CD8-positive, alpha-beta memory T cell (primary cell): Measurements from ENCODE around the gene NPAS3. TPM values are rescaled to one million over a fixed set of nuclear protein-coding genes. Genes with fewer than 3 reads are reported as not detected.

Source experiments
- CTCF ChIA-PET: fragments of 350-600 bp; sonication (Branson Sonifier 250); formaldehyde crosslinking; loops from one replicate; lab custom pipeline; 2021; ENCODE audit warnings: antibody characterized with exemption; lab: Charles Lee
- POLR2A ChIA-PET: fragments of 350-600 bp; sonication (Branson Sonifier 250); formaldehyde crosslinking; loops from one replicate; lab custom pipeline; 2021; ENCODE audit warnings: antibody characterized with exemption; lab: Charles Lee
- DNase-seq, 5 donors: peaks; one replicate each; pipeline versions ENCODE4 v3.0.0 to v3.0.0-alpha.2; 2020 to 2022; ENCODE audit warnings: mixed read lengths in 1 of 5
- H3K27ac ChIP-seq: one replicate; pipeline ENCODE4 v1.7.0; 2013; ENCODE audit warnings: low read depth, mild to moderate bottlenecking, low read length, moderate library complexity
- H3K27me3 ChIP-seq: 2 replicates; pipeline ENCODE4 v1.7.0; 2013; ENCODE audit warnings: low read length, mild to moderate bottlenecking; ENCODE audit not compliant: insufficient read depth, poor library complexity, severe bottlenecking
- H3K36me3 ChIP-seq: 2 replicates; pipeline ENCODE4 v1.7.0; 2013; ENCODE audit warnings: mild to moderate bottlenecking, low read length, moderate library complexity; ENCODE audit not compliant: insufficient read depth
- H3K4me1 ChIP-seq: 2 replicates; pipeline ENCODE4 v1.7.0; 2013; ENCODE audit warnings: mild to moderate bottlenecking, low read length, moderate library complexity; ENCODE audit not compliant: insufficient read depth
- H3K4me3 ChIP-seq: 2 replicates; pipeline ENCODE4 v1.7.0; 2013; ENCODE audit warnings: mild to moderate bottlenecking, low read length
- H3K9me3 ChIP-seq: 2 replicates; pipeline ENCODE4 v1.7.0; 2013; ENCODE audit warnings: mild to moderate bottlenecking, low read length
- H3K27ac Mint-ChIP-seq, 8 donors: one replicate each; pipeline ENCODE4 v1.8.0; 2020 to 2021; ENCODE audit warnings: mixed read lengths in 8 of 8, mild to moderate bottlenecking in 6 of 8, inconsistent platforms in 3 of 8, moderate library complexity in 3 of 8
- H3K27me3 Mint-ChIP-seq, 2 donors: one replicate each; pipeline ENCODE4 v1.8.0; 2020 to 2021; ENCODE audit warnings: mixed read lengths in 2 of 2, mild to moderate bottlenecking in 1 of 2, moderate library complexity in 1 of 2
- H3K36me3 Mint-ChIP-seq, 3 donors: one replicate each; pipeline ENCODE4 v1.8.0; 2020 to 2021; ENCODE audit warnings: mixed read lengths in 3 of 3, inconsistent platforms in 1 of 3, mild to moderate bottlenecking in 1 of 3
- H3K4me1 Mint-ChIP-seq, 3 donors: one replicate each; pipeline ENCODE4 v1.8.0; 2020 to 2021; ENCODE audit warnings: mixed read lengths in 3 of 3, inconsistent platforms in 1 of 3, mild to moderate bottlenecking in 1 of 3
- H3K4me3 Mint-ChIP-seq, 7 donors: one replicate each; pipeline ENCODE4 v1.8.0; 2020 to 2021; ENCODE audit warnings: mixed read lengths in 7 of 7, mild to moderate bottlenecking in 6 of 7, moderate library complexity in 4 of 7, inconsistent platforms in 2 of 7
- H3K9me3 Mint-ChIP-seq, 5 donors: one replicate each; pipeline ENCODE4 v1.8.0; 2020 to 2022; ENCODE audit warnings: mixed read lengths in 5 of 5, mild to moderate bottlenecking in 3 of 5, moderate library complexity in 2 of 5, inconsistent platforms in 1 of 5
- polyA plus RNA-seq: library from polyadenylated mRNA; unstranded; fragments of 300-500 nt; fragmentation: Illumina TruSeq; gene quantifications from one replicate; pipeline ENCODE4 v1.2.3, GENCODE V29; 2021
- total RNA-seq, 2 experiments: library from RNA; stranded (reverse); gene quantifications; one replicate each; pipeline ENCODE4 v1.2.3, GENCODE V29; 2021

NPAS3 gene
- total and polyA plus RNA-seq, 3 experiments from 2014 or later, result not detected

DNA sequence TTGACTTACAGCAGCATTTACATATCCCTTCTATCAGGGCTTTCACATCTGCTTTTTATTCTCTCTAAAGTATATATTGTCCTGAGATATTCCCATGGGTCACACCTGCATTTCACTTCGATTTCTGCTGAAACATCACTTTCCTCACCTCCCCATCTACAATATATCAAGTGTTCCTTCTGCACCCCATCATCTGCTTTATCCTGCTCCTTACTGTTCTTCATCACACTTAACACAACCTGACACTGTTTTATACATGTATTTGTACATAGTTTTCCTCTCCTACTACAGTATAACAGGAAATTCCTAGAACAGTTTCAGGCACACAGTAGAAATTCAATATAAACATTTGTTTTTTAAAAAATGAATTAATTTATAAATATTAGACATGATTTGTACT lies 809.1 kb downstream of the NPAS3 start:
- ChIA-PET CTCF (no interaction called here), POLR2A (no interaction called here)
- Histone ChIP-seq H3K27me3 (no peaks in the 10 kb centered on the region), H3K4me1 (no peaks in the 10 kb centered on the region), H3K9me3 (no peaks in the 10 kb centered on the region), H3K36me3 (no peaks in the 10 kb centered on the region), H3K4me3 (no peak overlapping the region), H3K27ac (no peak overlapping the region)
- H3K27ac Mint-ChIP-seq, result no peak overlapping the region
- peaks cover 0 to 6% (median 0%) of the 10 kb centered on the region in 5 donors for H3K9me3 Mint-ChIP-seq
- no peak overlapping the region for H3K4me3 Mint-ChIP-seq
- H3K27me3 Mint-ChIP-seq, result no peaks in the 10 kb centered on the region
- no peaks in the 10 kb centered on the region for H3K4me1 Mint-ChIP-seq
- no peaks in the 10 kb centered on the region for H3K36me3 Mint-ChIP-seq
- no peak for DNase-seq

DNA sequence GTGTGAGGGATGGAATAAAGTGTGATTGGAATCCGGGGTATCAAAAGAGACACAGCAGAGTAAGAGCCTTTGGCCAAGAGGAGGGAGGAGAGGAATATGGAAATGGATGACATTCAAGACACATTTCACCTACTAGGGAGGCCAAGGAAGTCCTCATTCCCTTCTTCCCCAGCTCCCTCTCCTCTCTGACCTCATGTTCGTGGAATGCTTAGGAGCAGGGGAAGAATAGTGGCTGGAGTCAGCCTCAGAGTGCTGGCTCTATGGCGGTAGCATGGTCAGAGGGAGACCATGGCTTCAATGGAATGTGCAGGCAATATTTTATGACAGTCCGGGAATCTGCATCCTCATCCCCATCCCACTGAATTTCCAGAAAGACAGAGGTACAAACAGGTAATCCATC lies 815.6 kb downstream of the NPAS3 start:
- Mint-ChIP-seq H3K27ac (peak overlapping the region in 1 of 8 donors; percentile 34), H3K27me3 (no peaks in the 10 kb centered on the region), H3K4me1 (no peaks in the 10 kb centered on the region), H3K4me3 (no peak overlapping the region), H3K9me3 (peaks cover 0 to 8% (median 0%) of the 10 kb centered on the region in 5 donors), H3K36me3 (no peaks in the 10 kb centered on the region)
- H3K27me3 ChIP-seq, result no peaks in the 10 kb centered on the region
- no peaks in the 10 kb centered on the region for H3K4me1 ChIP-seq
- ChIA-PET POLR2A (no interaction called here), CTCF (interaction anchor here (1.3 kb wide), 1 partner anchor 11 kb away, joined by 3 read pairs; no protein-coding TSS in a partner anchor)
- no peaks in the 10 kb centered on the region for H3K9me3 ChIP-seq
- no peak overlapping the region for H3K4me3 ChIP-seq
- no peaks in the 10 kb centered on the region for H3K36me3 ChIP-seq
- no peak for DNase-seq
- H3K27ac ChIP-seq, result no peak overlapping the region

DNA sequence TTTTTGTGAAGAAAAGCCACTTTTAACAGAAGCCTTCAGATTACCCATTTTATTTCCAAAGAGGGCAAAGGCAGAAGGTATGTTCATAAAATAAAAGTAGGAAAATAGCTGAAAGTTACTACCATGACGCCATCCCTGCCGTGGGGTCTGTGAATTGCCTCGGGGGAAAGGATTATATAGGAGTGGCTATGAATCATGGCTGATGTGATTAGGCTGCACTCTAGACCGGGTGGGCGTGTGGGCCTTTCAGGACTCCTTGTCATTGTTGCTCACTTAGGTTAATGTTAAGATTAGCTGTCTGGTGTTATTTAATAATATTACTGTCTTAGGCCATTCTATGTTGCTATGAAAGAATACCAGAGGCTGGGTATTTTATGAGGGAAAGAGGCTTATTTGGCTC lies 816.7 kb downstream of the NPAS3 start:
- Mint-ChIP-seq H3K9me3 (peaks cover 0 to 4% (median 0%) of the 10 kb centered on the region in 5 donors), H3K36me3 (no peaks in the 10 kb centered on the region), H3K27me3 (no peaks in the 10 kb centered on the region), H3K27ac (no peak overlapping the region), H3K4me1 (no peaks in the 10 kb centered on the region), H3K4me3 (no peak overlapping the region)
- no peaks in the 10 kb centered on the region for H3K4me1 ChIP-seq
- CTCF ChIA-PET, result no interaction called here
- POLR2A ChIA-PET, result no interaction called here
- no peak overlapping the region for H3K27ac ChIP-seq
- no peak overlapping the region for H3K4me3 ChIP-seq
- H3K36me3 ChIP-seq, result no peaks in the 10 kb centered on the region
- no peak for DNase-seq
- no peaks in the 10 kb centered on the region for H3K9me3 ChIP-seq
- no peaks in the 10 kb centered on the region for H3K27me3 ChIP-seq

GRCh38 chr14:33756833-33757232 lies 818.2 kb downstream of the NPAS3 start:
- CTCF ChIA-PET, result no interaction called here

GRCh38 chr14:33758547-33758946 lies 819.9 kb downstream of the NPAS3 start:
- no peak overlapping the region for H3K4me3 ChIP-seq
- no peaks in the 10 kb centered on the region for H3K27me3 Mint-ChIP-seq
- no peaks in the 10 kb centered on the region for H3K9me3 ChIP-seq
- no peaks in the 10 kb centered on the region for H3K4me1 ChIP-seq
- H3K36me3 Mint-ChIP-seq, result no peaks in the 10 kb centered on the region
- H3K27ac ChIP-seq, result no peak overlapping the region
- H3K27me3 ChIP-seq, result no peaks in the 10 kb centered on the region
- H3K36me3 ChIP-seq, result no peaks in the 10 kb centered on the region
- no peak overlapping the region for H3K4me3 Mint-ChIP-seq
- ChIA-PET CTCF (no interaction called here), POLR2A (no interaction called here)
- DNase-seq, result no peak
- no peak overlapping the region for H3K27ac Mint-ChIP-seq
- no peaks in the 10 kb centered on the region for H3K4me1 Mint-ChIP-seq
- peaks cover 0 to 4% (median 0%) of the 10 kb centered on the region in 5 donors for H3K9me3 Mint-ChIP-seq

More at GRCh38 chr14:33756833-33757232, 818.2 kb downstream of the NPAS3 start:
- no peak overlapping the region for H3K4me3 Mint-ChIP-seq
- H3K27ac ChIP-seq, result no peak overlapping the region
- POLR2A ChIA-PET, result no interaction called here
- H3K36me3 ChIP-seq, result no peaks in the 10 kb centered on the region
- H3K9me3 Mint-ChIP-seq, result peaks cover 0 to 4% (median 0%) of the 10 kb centered on the region in 5 donors
- no peaks in the 10 kb centered on the region for H3K9me3 ChIP-seq
- no peaks in the 10 kb centered on the region for H3K36me3 Mint-ChIP-seq
- DNase-seq, result no peak
- H3K27me3 Mint-ChIP-seq, result no peaks in the 10 kb centered on the region
- no peaks in the 10 kb centered on the region for H3K27me3 ChIP-seq
- H3K27ac Mint-ChIP-seq, result no peak overlapping the region
- no peaks in the 10 kb centered on the region for H3K4me1 Mint-ChIP-seq
- H3K4me3 ChIP-seq, result no peak overlapping the region
- no peaks in the 10 kb centered on the region for H3K4me1 ChIP-seq

DNA sequence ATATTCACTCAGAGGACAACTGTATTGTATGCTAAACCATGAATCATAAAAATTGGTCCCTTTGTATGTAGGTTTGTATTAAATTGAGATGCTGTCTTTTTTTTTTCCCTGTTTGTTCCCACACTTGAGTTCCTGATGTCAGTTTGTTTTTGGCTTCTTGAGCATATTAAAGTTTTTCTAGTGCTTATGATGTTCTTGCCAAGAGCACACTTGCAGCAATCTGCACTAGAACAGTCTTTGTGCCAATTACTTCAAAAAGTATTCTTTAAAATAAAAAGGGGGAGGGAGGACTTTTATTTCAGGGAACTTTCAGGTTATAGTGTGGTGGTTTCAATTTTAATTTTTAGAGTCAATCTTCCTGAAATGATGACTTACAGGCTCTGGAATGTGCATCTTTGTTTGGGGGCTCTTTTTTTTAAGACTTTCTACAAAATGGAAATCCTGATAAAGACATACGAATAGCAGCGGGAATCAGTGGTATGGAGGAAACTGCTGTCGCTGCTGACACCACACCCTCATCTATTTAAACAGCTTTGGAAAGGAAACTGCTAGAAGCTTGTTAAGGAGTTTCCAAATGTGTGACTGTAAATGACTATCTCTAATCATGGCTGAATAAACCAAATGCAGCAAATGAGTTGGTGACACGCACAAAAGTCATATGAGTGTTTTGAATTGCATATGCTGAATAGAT lies 823.6 kb downstream of the NPAS3 start:
- no peak for DNase-seq
- Mint-ChIP-seq H3K36me3 (no peaks in the 10 kb centered on the region), H3K4me1 (no peaks in the 10 kb centered on the region), H3K27ac (no peak overlapping the region), H3K27me3 (no peaks in the 10 kb centered on the region), H3K9me3 (no peaks in the 10 kb centered on the region), H3K4me3 (no peak overlapping the region)
- Histone ChIP-seq H3K27me3 (no peaks in the 10 kb centered on the region), H3K9me3 (no peaks in the 10 kb centered on the region), H3K4me3 (no peak overlapping the region), H3K36me3 (no peaks in the 10 kb centered on the region), H3K4me1 (no peaks in the 10 kb centered on the region), H3K27ac (no peak overlapping the region)
- POLR2A ChIA-PET, result no interaction called here
- CTCF ChIA-PET, result no interaction called here

GRCh38 chr14:33764876-33765650 lies 826.4 kb downstream of the NPAS3 start:
- Histone ChIP-seq H3K27me3 (no peaks in the 10 kb centered on the region), H3K36me3 (no peaks in the 10 kb centered on the region), H3K4me3 (no peak overlapping the region), H3K9me3 (no peaks in the 10 kb centered on the region), H3K27ac (no peak overlapping the region), H3K4me1 (no peaks in the 10 kb centered on the region)
- Mint-ChIP-seq H3K27ac (no peak overlapping the region), H3K36me3 (no peaks in the 10 kb centered on the region), H3K9me3 (peaks cover 0 to 2% (median 0%) of the 10 kb centered on the region in 5 donors), H3K27me3 (peaks cover 3 to 5% of the 10 kb centered on the region in 2 donors), H3K4me1 (no peaks in the 10 kb centered on the region), H3K4me3 (no peak overlapping the region)
- POLR2A ChIA-PET, result no interaction called here
- CTCF ChIA-PET, result no interaction called here
- no peak for DNase-seq
